ENCODE measurements around the gene PLEKHA7. TPM values are rescaled to one million over a fixed set of nuclear protein-coding genes. Genes with fewer than 3 reads are reported as not detected.
"Not testable (repeated sequence)": the region's sequence is repeated elsewhere in the genome, so short reads cannot be mapped to it uniquely, and the experiment has no call there.

PLEKHA7 gene
- total RNA-seq, 1 donor from 2014 or later = 37.5 TPM

GRCh38 chr11:17005646-17006045 lies 8.6 kb downstream of the PLEKHA7 start:
- TF ChIP-seq CTCF (conservative IDR thresholded peaks at IDR 0.05; ENCODE audit: low read depth, low read length) = no peak
- H3K4me3 ChIP-seq (ENCODE audit: low read depth, low read length) = no peak overlapping the region
- DNase-seq (ENCODE audit: low read depth) = no peak

GRCh38 chr11:17004486-17005148 lies 9.6 kb downstream of the PLEKHA7 start:
- no peak for DNase-seq (ENCODE audit: low read depth)
- TF ChIP-seq CTCF (conservative IDR thresholded peaks at IDR 0.05; ENCODE audit: low read depth, low read length) = no peak
- no peak overlapping the region for H3K4me3 ChIP-seq (ENCODE audit: low read depth, low read length)

GRCh38 chr11:17003426-17003825 lies 10.8 kb downstream of the PLEKHA7 start:
- H3K4me3 ChIP-seq (ENCODE audit: low read depth, low read length) = no peak overlapping the region
- no peak for DNase-seq (ENCODE audit: low read depth)
- no peak for TF ChIP-seq CTCF (conservative IDR thresholded peaks at IDR 0.05; ENCODE audit: low read depth, low read length)

DNA sequence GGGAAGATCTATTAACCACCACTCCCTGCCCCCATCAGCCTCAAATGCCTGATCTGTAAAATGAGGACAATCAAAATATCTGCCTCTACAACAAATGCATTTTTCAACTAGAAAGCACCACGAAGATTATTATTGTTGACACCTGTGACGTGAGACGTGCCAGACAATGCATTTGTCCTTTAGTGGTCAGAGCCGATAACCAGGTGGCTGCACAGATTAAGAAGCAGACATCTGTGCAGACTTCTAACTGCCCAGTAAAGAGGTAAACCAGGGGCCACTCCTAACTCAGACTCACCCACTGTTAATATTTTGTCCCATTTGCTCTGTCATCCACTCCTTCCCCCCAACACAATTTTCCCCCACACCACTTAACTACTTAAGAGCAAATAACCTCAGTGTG lies 11.7 kb downstream of the PLEKHA7 start:
- no peak overlapping the region for H3K4me3 ChIP-seq (ENCODE audit: low read depth, low read length)
- TF ChIP-seq CTCF (conservative IDR thresholded peaks at IDR 0.05; ENCODE audit: low read depth, low read length) = no peak
- no peak for DNase-seq (ENCODE audit: low read depth)

DNA sequence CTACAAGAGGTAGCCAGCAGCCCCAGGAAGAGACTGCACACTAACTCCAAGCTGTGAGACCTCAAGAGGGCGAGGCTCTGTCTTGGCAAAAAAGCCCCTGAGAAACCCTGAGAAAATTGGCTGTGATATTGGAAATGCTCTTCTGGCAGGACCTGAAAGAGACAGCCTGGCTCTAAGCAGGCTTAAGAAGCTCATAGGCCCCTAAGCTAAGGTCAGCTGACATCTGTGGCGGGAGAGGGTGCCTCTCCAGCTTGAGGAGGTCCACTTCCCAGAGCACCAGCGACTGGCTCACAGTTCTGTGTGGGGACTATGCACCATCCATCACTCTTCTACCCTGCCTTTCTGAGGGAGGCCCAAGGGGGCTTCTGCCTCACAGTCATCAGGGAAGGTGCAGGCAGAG lies 12.4 kb downstream of the PLEKHA7 start:
- DNase-seq (ENCODE audit: low read depth) = no peak
- TF ChIP-seq CTCF (conservative IDR thresholded peaks at IDR 0.05; ENCODE audit: low read depth, low read length) = no peak
- H3K4me3 ChIP-seq (ENCODE audit: low read depth, low read length) = no peak overlapping the region

GRCh38 chr11:17000987-17001386 lies 13.2 kb downstream of the PLEKHA7 start:
- no peak for TF ChIP-seq CTCF (conservative IDR thresholded peaks at IDR 0.05; ENCODE audit: low read depth, low read length)
- no peak overlapping the region for H3K4me3 ChIP-seq (ENCODE audit: low read depth, low read length)
- DNase-seq (ENCODE audit: low read depth) = no peak

- not testable (repeated sequence) for H3K4me3 ChIP-seq (ENCODE audit: low read depth, low read length); DNase-seq (ENCODE audit: low read depth)
Observed at GRCh38 chr11:17000253-17000652, 14.0 kb downstream of the PLEKHA7 start.
